Ovary (tissue), 9 donors: ENCODE data around the gene FANCC. TPM values are rescaled to one million over a fixed set of nuclear protein-coding genes. Genes with fewer than 3 reads are reported as not detected.

Experiments used
- DNase-seq, 5 donors: peaks; one replicate each; pipeline ENCODE4 v3.0.0-alpha.2; 2019 to 2020
- H3K27ac ChIP-seq, 2 donors: fragments of 200-600 bp; one replicate each; pipeline versions ENCODE4 v1.5.1 to v1.8.0; 2019 to 2022
- H3K27me3 ChIP-seq: fragments of 200-600 bp; one replicate; pipeline ENCODE4 v1.8.0; 2022
- H3K36me3 ChIP-seq: fragments of 200-600 bp; sonication (generic); one replicate; pipeline ENCODE4 v1.5.1; 2019
- H3K4me1 ChIP-seq: one replicate; pipeline ENCODE4 v1.8.1; 2013; ENCODE audit warnings: mild to moderate bottlenecking, moderate library complexity; ENCODE audit not compliant: insufficient read depth
- H3K4me3 ChIP-seq: fragments of 200-600 bp; sonication (generic); one replicate; pipeline ENCODE4 v1.5.1; 2017
- H3K9me3 ChIP-seq, 2 donors: fragments of 200-600 bp in 1 of 2; sonication (generic) in 1 of 2; one replicate each; pipeline versions ENCODE4 v1.5.1 to v1.8.1; 2013 to 2019; ENCODE audit warnings: mild to moderate bottlenecking in 1 of 2, moderate library complexity in 1 of 2
- EP300 ChIP-seq: sonication (generic); formaldehyde crosslinking; IDR thresholded peaks from one replicate; pipeline ENCODE4 v1.6.1; 2017; ENCODE audit warnings: antibody characterized with exemption
- POLR2A ChIP-seq: fragments of 450-650 bp; IDR thresholded peaks from one replicate; pipeline ENCODE4 v1.6.1; 2017; ENCODE audit warnings: antibody characterized with exemption, mild to moderate bottlenecking, moderate library complexity
- WGBS, 3 donors: extraction: QIAGEN DNeasy Blood & Tissue Kit in 1 of 3; methylation state at CpG; one replicate each; pipeline versions ENCODE4 v1.1.5 to v1.1.7; 2013 to 2017; 5-methylcytosine and 5-hydroxymethylcytosine counted together
- intact Hi-C, 4 donors: fragments of 100-400 bp; cut with DNase I; formaldehyde crosslinking; loops; one replicate each; pipeline versions ENCODE4 v1.11.0 to v1.15.1; 2022 to 2023
- polyA plus RNA-seq, 2 donors: library from polyadenylated mRNA; stranded (reverse); fragments of 200-250 nt in 1 of 2; fragments of 350-450 nt in 1 of 2; fragmentation: Illumina TruSeq in 1 of 2; extraction: RNeasy Lipid Tissue Mini Kit (QIAGEN cat#74804) in 1 of 2; gene quantifications; one replicate each; pipeline ENCODE4 v1.2.3, GENCODE V29; 2013 to 2014
- total RNA-seq, 7 donors: library from RNA; depleted of rRNA in 2 of 7; stranded (reverse); fragments of >200 nt in 2 of 7; fragmentation: NEBNext Ultra II Directional in 3 of 7; extraction: Animal tissue kit (Norgen Biotek cat#: 25700) in 3 of 7; gene quantifications; one replicate each; pipeline versions ENCODE4 v1.1.0 to v1.2.4, GENCODE V29; 2016 to 2023
- TF ChIP-seq, protein P1 (sequence below), 3 donors: fragments of 450-650 bp in 2 of 3; fragments of 200-600 bp in 1 of 3; IDR thresholded peaks; one replicate each; pipeline versions ENCODE4 v1.5.1 to v1.8.0; 2016 to 2022; ENCODE audit warnings: antibody characterized with exemption in 3 of 3, mild to moderate bottlenecking in 1 of 3
- donor health status: DM: no; HTN: no; CAD: no; lungs with moderate emphysema.
- donor health status: DM: no; HTN: no; CAD: no.
- donor health status: Bipolar disorder and iron deficiency.
- donor health status: DM: yes; HTN: yes; CAD: no.
- donor health status: DM: no; HTN: no; CAD: no.
- donor health status: DM: yes; HTN: yes; CAD: no.

Gene FANCC
- total and polyA plus RNA-seq, 9 donors: 2.9 to 7.5 (median 4.9) TPM

DNA sequence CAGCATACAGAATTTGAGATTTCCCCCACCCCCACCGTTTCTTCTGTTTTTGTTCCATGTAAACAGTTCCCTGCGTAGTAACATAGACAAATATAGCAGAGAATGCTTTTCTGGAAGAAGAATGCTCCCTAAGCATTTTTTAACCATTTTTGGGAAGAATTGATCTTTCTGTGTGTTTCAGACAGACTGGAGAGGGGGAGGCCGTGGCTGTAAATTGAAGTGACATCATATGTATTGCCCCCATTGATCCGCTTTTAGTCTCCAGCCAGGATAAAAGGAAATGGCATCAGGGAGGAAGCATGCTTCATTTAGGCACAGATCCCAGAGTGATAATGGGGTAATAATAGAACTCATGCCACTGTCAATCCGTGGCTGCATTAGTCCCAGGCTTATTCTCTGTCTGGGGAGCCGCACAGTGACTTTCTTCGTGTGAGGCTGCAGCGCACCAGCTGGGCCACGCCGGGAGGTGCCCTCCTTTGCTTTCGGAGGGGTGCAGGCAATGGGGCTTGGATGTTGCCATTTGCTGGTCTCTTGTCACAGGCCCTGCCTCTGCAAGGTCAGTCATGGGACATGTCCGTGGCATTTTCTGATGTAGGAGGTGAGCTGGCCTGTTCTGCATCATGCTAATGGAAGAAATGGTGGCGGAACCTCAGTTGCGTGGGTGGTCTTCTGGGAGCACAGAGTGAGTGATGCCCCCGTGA is 261.5 kb downstream of the FANCC start:
- intact Hi-C loops: no loop called here
- DNase-seq: no peak
- Histone ChIP-seq H3K9me3 (no peaks in the 10 kb centered on the region), H3K27me3 (no peaks in the 10 kb centered on the region), H3K36me3 (no peaks in the 10 kb centered on the region), H3K4me1 (peaks cover 30% of the 10 kb centered on the region), H3K27ac (no peak overlapping the region), H3K4me3 (peak overlapping the region; percentile 18)
- WGBS, 3 donors: 33 to 43% (median 37%) methylated on average over 15 of the region's 15 CpGs
- TF ChIP-seq, protein P1, sequence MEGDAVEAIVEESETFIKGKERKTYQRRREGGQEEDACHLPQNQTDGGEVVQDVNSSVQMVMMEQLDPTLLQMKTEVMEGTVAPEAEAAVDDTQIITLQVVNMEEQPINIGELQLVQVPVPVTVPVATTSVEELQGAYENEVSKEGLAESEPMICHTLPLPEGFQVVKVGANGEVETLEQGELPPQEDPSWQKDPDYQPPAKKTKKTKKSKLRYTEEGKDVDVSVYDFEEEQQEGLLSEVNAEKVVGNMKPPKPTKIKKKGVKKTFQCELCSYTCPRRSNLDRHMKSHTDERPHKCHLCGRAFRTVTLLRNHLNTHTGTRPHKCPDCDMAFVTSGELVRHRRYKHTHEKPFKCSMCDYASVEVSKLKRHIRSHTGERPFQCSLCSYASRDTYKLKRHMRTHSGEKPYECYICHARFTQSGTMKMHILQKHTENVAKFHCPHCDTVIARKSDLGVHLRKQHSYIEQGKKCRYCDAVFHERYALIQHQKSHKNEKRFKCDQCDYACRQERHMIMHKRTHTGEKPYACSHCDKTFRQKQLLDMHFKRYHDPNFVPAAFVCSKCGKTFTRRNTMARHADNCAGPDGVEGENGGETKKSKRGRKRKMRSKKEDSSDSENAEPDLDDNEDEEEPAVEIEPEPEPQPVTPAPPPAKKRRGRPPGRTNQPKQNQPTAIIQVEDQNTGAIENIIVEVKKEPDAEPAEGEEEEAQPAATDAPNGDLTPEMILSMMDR (IDR thresholded peaks at IDR 0.05): no peak
- TF ChIP-seq EP300: no peak
- TF ChIP-seq POLR2A: no peak

GRCh38 chr9:95055334-95055850 is 262.1 kb downstream of the FANCC start:
- H3K36me3 ChIP-seq: no peaks in the 10 kb centered on the region
- H3K4me3 ChIP-seq: peak overlapping the region; percentile 18
- DNase-seq: no peak
- 7 to 12% (median 8%) methylated on average over 6 of the region's 6 CpGs for WGBS, 3 donors
- intact Hi-C loops: no loop called here
- no peak overlapping the region for H3K27ac ChIP-seq
- no peaks in the 10 kb centered on the region for H3K9me3 ChIP-seq
- H3K27me3 ChIP-seq: no peaks in the 10 kb centered on the region
- TF ChIP-seq POLR2A (no peak), EP300 (no peak)
- TF ChIP-seq, protein P1 (IDR thresholded peaks at IDR 0.05): no peak
- peaks cover 30% of the 10 kb centered on the region for H3K4me1 ChIP-seq

DNA sequence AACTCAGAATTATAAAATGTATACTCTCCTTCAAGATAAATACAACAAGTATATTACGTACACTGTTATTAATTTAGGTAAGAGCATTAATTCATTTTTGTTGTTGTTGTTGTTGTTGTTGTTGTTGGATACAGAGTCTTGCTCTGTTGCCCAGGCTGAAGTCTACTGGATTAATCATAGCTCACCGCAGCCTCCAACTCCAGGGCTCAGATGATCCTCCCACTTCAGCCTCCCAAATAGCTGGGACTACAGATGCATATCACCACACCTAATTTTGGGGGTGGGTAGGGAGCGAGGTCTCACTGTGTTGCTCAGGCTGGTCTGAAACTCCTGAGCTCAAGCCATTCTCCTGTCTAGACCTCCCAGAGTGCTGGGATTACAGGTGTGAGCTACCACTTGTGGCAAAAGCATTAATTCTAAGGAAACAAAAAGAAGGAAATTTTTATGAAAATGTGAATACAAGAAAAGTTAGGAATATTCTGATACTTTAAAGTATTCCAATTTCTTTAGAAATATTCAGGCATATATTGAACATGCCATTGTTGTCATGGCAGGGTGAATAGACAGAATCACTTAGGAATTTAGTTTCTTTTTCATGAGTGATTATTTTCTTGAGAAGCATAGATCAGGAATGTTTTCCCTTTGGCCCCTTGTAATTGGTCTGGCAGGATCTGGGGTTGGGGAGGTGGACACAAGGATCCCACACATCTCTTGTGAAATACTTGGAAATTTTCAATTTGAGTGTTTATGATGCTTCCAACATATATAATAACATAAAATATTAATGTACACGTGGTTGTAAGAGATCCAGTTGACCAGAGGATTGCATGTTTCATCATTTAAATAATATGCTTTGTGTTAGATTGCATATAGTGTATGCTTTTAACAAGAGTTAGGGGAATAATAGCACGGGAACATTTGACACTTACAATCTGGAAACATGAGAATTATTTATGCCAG is 263.6 kb downstream of the FANCC start:
- TF ChIP-seq POLR2A (no peak), EP300 (no peak)
- TF ChIP-seq, protein P1 (IDR thresholded peaks at IDR 0.05): no peak
- no peak for DNase-seq
- H3K4me1 ChIP-seq: peaks cover 25% of the 10 kb centered on the region
- H3K4me3 ChIP-seq: no peak overlapping the region
- intact Hi-C loops: no loop called here
- 63 to 65% (median 65%) methylated on average over 5 of the region's 5 CpGs for WGBS, 3 donors
- H3K36me3 ChIP-seq: no peaks in the 10 kb centered on the region
- no peaks in the 10 kb centered on the region for H3K9me3 ChIP-seq
- no peaks in the 10 kb centered on the region for H3K27me3 ChIP-seq
- no peak overlapping the region for H3K27ac ChIP-seq

DNA sequence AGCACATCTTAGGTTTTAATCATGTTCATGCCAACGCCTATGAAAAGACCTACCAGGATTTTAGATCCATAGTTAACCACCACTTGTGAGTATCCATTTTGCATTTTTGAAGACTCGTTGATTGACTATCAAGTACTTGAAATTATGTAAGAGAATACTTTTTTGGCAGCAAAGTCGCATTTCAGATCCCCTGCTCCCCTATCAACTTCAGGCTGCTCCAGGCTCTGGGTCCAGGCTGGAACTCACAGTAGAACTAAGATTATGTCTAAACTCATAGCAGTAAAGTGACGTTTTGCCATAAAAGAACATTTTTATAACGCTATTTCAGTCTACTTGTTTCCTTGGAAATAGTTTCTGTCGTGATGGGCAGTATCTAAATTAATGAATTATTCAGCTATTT is 267.7 kb downstream of the FANCC start:
- intact Hi-C loops: no loop called here
- H3K27ac ChIP-seq: peak overlapping the region in 1 of 2 donors; percentile 8
- DNase-seq: no peak
- H3K9me3 ChIP-seq: no peaks in the 10 kb centered on the region
- no peak overlapping the region for H3K4me3 ChIP-seq
- peaks cover 7% of the 10 kb centered on the region for H3K4me1 ChIP-seq
- TF ChIP-seq POLR2A (no peak), EP300 (no peak)
- TF ChIP-seq, protein P1 (IDR thresholded peaks at IDR 0.05): no peak
- no peaks in the 10 kb centered on the region for H3K27me3 ChIP-seq
- no peaks in the 10 kb centered on the region for H3K36me3 ChIP-seq
- 22 to 31% (median 26%) methylated on average over 6 of the region's 6 CpGs for WGBS, 3 donors
